GM19452 (cell line): ENCODE results near the gene NEU2.
A peak's percentile ranks its signal among the peaks of the same experiment; 100 is the strongest.

ENCODE experiments used
- ATAC-seq: cut with Tn5 transposase; IDR thresholded peaks from one replicate; pipeline ENCODE4 v1.9.1; 2021; ENCODE audit not compliant: unreplicated experiment

The NEU2 gene

DNA sequence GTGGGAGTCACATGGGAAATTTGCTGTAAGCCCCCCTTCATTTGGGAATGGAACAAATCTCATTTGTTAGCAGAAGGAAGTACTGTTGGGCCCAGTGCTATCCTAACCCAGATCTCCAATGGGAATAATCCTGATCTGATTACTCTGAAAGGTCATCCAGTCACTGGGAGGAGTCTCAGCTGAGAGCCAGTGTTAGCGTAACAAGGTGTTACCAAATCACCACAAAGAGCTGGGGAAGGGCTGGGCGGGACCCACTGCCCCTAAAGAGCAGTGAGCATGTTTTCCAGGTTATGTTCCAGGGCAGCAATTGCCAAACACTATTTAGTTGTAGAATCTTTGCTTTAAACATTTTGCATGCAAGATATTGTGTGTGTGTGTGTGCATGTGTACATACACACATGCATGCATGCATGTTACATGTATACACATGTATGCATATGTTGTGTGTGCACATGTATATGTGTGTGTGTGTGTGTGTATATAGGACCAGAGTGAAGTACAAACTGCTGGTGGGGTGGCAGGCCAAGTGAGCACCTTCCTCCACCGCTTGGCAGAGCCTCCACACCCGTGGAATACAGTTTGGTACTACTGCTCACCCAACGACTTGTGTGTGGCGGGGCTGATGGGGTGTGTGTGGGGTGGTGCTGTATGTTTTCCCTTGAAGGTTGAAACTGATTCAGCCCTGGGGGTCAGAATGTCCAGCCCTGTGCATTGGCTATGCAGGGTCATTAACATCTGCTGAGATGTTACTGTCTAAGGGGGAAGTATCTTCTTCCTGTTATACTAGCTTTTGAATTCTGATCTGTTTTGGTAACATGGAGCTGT lies 42.9 kb downstream of the NEU2 start:
- peak; percentile 10 for ATAC-seq

DNA sequence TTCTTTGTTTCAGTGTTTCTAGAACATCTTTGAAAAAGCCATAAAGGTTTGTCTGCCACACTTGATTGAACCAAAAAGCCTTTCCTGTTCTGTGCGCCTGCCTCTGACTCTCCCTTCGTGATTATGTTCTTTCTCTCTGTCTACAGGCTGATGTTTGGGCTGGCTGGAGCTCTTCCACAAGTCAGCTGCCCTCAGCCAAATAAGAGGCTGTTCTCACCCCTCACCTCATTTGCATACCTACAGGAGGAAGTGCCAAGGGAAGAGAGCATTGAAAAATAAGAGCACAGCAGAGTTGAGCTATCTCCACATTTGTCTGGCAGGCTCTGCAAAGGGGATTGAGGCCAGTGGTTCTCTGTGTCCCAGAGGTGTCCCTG lies 43.5 kb downstream of the NEU2 start:
- ATAC-seq = peak; percentile 41

DNA sequence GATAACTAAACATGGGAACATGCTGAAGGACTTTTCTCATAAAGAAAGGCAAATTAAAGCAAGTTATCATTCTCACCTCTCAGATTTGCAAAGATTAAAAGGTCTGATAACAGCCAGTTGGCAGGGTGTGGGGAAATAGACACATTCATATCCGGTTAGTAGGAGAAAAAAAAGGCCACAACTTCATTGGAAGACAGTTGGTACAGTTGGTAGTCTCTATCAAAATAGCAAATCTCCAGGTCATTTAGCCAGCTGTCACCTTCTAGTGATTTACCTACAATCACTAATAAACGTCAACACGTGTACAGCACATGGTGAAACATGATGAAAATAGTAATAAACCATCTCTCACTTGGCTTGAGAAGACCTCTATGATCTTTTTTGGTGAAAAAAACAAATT lies 44.3 kb downstream of the NEU2 start:
- no peak for ATAC-seq

DNA sequence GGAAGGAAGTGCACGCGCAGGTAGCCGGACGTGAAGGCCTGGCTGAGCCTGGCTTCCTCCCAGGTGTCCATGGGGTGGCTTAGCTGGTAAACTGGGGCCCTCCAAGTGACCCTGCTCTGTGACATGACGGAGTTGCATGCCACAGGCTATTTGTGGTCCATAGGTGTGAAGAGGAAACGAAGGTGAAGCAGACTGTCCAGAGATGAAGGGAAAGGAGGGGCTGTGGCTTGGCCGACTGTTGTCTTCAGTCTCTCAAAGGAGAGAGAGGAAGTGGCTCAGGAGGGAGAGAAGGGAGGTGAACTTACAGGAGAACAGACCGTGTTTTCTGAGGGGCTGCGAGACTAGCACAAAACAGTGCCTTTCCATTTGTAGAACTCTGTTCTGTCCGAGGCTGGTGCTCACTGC lies 47.0 kb downstream of the NEU2 start:
- peak; percentile 43 for ATAC-seq

DNA sequence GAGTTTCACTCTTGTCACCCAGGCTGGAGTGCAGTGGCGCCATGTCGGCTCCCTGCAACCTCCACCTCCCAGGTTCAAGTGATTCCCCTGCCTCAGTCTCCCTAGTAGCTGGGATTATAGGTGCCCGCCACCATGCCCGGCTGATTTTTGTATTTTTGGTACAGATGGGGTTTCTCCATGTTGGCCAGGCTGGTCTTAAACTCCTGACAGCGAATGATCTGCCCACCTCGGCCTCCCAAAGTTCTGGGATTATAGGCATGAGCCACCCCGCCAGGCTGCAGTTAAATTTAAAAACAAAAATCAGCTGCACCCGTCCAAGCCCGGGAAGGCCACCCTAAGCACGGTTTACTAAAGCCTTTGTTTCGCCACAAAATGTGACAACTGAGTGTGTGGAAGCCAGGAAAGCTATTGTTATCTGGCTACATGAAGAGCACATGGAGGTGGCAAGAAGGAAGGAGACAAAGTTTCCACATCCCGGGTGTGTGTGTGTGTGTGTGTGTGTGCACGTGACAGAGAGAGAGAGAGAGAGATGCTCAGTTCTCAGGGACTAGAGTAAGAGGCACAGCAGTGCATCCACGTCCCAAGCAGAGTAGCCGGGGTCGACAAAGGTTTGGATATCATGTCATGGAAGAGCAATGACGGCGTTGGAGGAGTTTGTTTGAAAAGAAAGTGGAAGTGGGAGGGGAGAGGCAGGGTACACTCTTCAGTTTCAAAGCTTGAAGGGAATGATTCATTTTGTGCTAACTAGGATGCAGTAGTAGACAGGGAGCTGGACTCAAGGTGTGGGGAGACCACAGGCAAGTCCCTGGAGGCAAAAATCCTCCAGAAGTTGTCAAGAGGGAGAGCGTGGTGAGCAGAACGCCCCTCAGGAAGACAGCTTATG lies 47.7 kb downstream of the NEU2 start:
- ATAC-seq = no peak

DNA sequence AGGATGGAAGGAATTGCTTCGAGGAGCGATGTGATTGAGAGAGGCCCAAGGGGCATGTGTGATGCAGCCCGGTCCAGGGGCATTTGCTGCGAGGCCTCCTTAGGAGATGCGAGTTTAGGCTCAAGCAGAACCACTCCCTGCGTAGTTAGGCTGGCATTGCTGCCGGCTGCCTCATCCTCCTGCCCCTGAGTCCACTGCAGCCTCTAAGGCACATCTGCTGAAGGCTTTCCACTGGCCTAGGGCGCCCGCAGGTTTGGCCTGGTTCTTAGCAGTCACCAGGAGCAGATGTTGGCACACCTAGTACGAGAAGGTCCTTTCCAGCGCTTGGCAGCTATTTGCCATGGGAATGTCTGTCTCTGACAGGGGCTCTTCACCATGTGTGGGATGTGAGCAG lies 48.4 kb downstream of the NEU2 start:
- no peak for ATAC-seq

DNA sequence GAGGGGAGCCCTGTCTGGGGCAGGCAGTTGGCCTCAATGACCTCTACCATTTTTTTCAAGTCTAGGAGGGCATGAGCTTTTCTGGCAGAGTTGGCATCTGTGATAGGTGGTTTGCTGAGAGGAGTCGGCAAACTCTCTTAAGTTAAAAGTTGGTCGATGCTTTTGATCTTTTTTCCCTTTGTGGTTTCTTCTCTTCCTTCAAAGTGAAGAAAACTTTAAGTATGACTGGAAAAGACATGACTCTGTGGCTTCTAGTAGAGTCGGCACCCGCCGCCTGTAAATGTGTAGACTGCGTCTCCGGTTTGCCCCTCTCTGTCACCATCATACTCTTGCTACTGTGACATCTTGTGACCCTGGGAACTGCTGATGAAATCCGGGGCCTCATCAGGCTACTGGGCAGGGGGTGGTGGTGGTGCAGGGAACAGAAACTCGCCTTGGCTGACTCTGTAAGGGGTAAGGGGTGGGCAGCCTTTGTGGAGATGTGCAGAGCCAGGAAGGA lies 48.8 kb downstream of the NEU2 start:
- no peak for ATAC-seq

DNA sequence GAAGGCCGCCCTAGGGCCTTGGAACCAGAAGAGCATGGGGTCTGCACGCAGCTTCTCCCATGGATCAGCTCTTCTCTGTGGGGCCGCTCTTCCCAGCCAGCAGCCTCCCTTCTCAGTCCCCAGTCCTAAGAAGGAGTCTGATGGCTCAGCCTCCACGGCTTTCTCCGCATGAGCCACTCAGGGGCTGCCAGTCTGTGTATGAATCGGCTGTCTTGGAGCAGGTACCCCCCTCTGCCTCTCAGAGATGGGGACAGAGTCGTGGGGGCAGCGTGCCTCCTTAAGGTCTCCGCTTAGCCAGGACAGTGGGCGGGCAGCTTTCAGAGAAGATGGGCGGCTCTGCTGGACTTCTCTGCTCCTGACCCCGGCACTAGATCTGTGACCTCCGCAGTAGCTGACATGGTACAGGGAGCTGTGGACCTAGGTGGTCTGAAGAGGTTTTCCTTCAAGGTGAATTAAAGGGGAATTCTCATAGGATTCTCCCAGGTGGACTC lies 49.3 kb downstream of the NEU2 start:
- ATAC-seq = no peak

DNA sequence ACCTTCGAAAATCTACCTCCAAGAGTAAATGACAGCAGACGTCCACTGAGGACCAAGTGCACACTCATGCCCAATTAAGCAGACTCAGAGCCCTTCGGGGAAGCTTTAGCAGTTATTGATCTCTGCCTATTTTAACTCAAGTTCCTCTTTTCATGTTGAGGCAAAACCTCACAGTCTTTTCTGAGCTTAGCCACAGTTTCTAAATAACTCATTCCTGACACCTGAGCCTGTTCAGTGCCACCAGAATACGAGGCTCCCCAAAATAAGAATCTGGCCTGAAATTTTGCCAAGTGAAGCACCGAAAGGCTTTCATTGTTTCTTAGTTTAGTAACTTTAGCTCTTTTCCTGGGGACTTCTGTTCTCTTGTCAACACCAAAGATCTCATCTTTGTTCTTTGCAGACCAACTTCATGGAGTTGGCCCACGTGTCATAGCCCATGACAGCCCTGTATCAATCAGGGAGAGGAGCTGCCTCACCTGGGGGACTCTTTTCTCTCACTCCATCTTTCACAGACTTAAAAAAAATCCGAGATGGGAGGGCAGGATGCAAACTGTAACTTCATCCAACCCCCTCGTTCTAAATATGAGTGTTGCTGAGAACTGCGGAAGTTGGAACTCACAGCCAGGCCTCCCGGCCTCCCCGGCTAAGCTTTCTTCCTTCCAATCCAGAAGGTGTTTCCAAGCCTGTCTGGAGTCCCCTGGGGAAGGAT lies 49.9 kb downstream of the NEU2 start:
- no peak for ATAC-seq

DNA sequence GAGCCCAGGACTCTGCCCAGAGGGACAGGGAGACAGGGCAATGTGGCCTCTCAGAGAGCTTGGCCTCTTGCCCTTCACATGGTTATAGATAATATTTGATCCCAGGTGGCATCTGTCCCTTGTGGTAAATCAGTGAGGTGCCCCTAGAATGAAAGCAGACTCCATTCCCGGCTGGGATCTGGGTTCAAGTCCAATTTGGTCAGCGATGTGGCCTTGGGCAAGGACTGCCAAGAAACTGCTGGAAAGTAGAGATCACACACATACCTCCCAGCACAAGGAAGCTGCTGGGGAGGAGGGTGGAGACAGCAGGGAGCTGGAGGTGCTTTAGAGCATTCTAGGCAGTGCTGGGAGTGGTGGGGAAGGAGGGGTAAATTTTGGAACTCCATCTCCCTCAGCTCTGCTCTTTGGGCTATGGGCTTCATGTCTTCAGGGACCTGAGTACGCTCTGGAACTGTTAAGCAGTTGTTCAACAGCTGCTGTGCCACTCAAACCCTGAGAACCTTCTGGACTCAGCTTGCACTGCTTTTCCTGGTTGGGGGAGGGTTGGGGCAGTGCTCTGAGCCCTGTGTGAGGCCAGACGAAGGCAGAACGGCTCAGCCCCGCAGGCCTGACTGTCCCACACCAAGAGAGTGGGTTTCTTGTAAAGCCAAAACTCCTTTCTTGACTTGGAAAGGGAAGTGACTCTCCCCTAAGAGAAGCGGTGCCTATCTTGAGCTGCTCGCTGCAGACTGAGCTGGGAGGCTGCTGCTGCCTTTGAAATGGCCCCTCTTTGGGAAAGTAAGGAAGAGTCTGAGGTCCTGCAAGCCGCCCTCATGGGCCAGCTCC lies 50.7 kb downstream of the NEU2 start:
- no peak for ATAC-seq

DNA sequence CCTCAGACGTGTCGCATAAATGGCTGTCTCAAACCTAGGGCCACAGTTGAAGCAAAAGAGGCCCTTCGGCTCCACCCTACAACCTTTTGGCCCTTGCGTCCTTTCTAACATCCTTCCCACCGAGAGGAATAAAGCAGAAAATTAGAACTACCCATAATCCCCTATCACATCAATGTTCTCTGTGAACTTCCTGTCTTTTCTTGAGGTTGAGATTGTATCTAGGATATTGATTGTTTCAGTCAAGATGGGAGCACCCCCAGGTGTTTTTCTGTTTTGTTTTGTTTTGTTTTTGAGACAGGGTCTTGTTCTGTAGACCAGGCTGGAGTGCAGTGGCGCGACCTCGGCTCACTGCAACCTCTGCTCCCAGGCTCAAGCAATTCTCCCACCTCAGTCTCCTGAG lies 51.3 kb downstream of the NEU2 start:
- no peak for ATAC-seq

DNA sequence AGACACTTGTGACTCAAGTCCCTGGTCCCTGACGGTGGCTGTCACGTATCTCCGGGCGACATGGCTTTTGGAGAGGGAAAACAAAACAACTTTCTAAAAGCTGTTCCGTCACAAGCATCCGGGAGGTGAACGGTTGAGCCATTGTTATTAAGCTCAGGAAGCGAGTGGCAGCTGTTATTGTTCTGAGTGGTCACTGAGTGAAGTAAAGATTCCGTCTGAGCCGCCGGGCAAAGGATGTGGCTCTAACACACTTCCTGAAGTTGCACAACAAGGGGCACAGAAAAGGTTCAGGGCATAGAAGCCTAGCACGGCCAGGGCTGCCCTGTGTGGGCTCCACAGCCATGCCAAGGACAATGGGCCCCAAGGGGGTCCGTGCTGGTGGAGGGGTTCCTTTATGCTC lies 52.0 kb downstream of the NEU2 start:
- no peak for ATAC-seq
